NCI-H1436 treated with DMSO at 0.1 percent for 48 hours (cell line): Measurements from ENCODE around the gene SEPTIN3.

Experiments
- DNase-seq: peaks from one replicate; lab custom pipeline; 2025; lab: John Stamatoyannopoulos, UW

Gene SEPTIN3

GRCh38 chr22:41976070-41976901, 7.0 kb downstream of the SEPTIN3 start:
- no peak for DNase-seq

- no peak for DNase-seq
Measured at GRCh38 chr22:41976961-41977566, 7.8 kb downstream of the SEPTIN3 start.

- DNase-seq = no peak
Measured at GRCh38 chr22:41978732-41979131, 9.5 kb downstream of the SEPTIN3 start.

GRCh38 chr22:41979423-41980250, 10.4 kb downstream of the SEPTIN3 start:
- DNase-seq = no peak

GRCh38 chr22:41982865-41983264, 13.6 kb downstream of the SEPTIN3 start:
- no peak for DNase-seq

GRCh38 chr22:41983513-41984405, 14.5 kb downstream of the SEPTIN3 start:
- no peak for DNase-seq

- DNase-seq = no peak
Measured at GRCh38 chr22:41987276-41987675, 18.0 kb downstream of the SEPTIN3 start.

GRCh38 chr22:41989246-41989645, 20.0 kb downstream of the SEPTIN3 start:
- DNase-seq = no peak

- no peak for DNase-seq
Measured at GRCh38 chr22:41991111-41991510, 21.9 kb downstream of the SEPTIN3 start.

GRCh38 chr22:41992496-41992895, 23.3 kb downstream of the SEPTIN3 start:
- no peak for DNase-seq

GRCh38 chr22:41995211-41995610, 26.0 kb downstream of the SEPTIN3 start:
- no peak for DNase-seq

- DNase-seq = no peak
Measured at GRCh38 chr22:41996826-41997225, 27.6 kb downstream of the SEPTIN3 start.

GRCh38 chr22:41998361-41999261, 29.4 kb downstream of the SEPTIN3 start, which contains the start of gene WBP2NL:
WBP2NL (plus strand) TSS chr22:41998788; CDS start chr22:41998819, 31 bp downstream.
- DNase-seq = peak; percentile 43

- no peak for DNase-seq
Measured at GRCh38 chr22:42000466-42000865, 31.2 kb downstream of the SEPTIN3 start.

GRCh38 chr22:42001121-42001520, 31.9 kb downstream of the SEPTIN3 start:
- no peak for DNase-seq

GRCh38 chr22:42001706-42002105, 32.5 kb downstream of the SEPTIN3 start:
- no peak for DNase-seq

- DNase-seq = no peak
Measured at GRCh38 chr22:42007922-42008321, 38.7 kb downstream of the SEPTIN3 start.

GRCh38 chr22:42010778-42011177, 41.5 kb downstream of the SEPTIN3 start:
- no peak for DNase-seq

GRCh38 chr22:42013385-42013784, 44.1 kb downstream of the SEPTIN3 start:
- DNase-seq = no peak

- no peak for DNase-seq
Measured at GRCh38 chr22:42016111-42016510, 46.9 kb downstream of the SEPTIN3 start.
